Hepatocyte (in vitro differentiated cells): ENCODE data around the gene FOCAD.

ENCODE experiments used
- CTCF ChIP-seq: fragments of 200-600 bp; sonication (generic); IDR thresholded peaks from 2 replicates; pipeline ENCODE4 v1.5.1; 2016; ENCODE audit warnings: antibody characterized with exemption, mild to moderate bottlenecking; ENCODE audit not compliant: poor library complexity
- EZH2phosphoT487 ChIP-seq: fragments of 200-600 bp; sonication (generic); IDR thresholded peaks from one replicate; pipeline ENCODE4 v1.6.1; 2018; ENCODE audit warnings: antibody characterized with exemption, mild to moderate bottlenecking, low read depth, moderate library complexity; ENCODE audit not compliant: unreplicated experiment, severe bottlenecking

DNA sequence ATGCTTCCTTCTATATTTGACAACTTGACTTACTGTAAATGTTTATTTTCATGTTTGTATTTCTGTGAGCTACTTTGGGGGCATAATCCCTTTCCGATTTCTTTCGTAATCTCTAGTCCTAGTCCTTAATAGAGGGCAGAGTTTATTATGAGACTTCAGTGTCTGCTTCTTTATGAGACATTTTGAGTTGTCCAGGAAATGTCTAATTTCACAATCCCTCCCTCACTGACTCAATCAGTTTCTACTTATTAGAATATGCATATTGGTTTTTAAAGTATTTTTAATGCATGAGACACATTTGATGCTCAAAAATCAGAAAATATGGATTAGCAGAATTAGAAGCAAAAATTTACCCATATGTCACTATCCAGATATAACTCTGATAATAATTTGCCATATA lies 160.9 kb downstream of the FOCAD start:
- TF ChIP-seq CTCF (no peak), EZH2phosphoT487 (no peak)
